H9 (cell line): ENCODE data around the gene PRR20G. TPM values are rescaled to one million over a fixed set of nuclear protein-coding genes. Genes with fewer than 3 reads are reported as not detected.

ENCODE experiments used
- DNase-seq: peaks from one replicate; pipeline ENCODE4 v3.0.0-alpha.2; 2017
- H2AFZ ChIP-seq: one replicate; pipeline ENCODE4 v1.6.1; 2013; ENCODE audit warnings: mild to moderate bottlenecking, low read length, control low read depth, moderate library complexity
- H2AK5ac ChIP-seq: 2 replicates; pipeline ENCODE4 v1.6.1; 2013; ENCODE audit warnings: low read length, control low read depth, mixed read lengths; ENCODE audit not compliant: insufficient read length
- H2BK120ac ChIP-seq: one replicate; pipeline ENCODE4 v1.6.1; 2013; ENCODE audit warnings: low read depth, mild to moderate bottlenecking, low read length, control low read depth, inconsistent platforms; ENCODE audit not compliant: poor library complexity, severe bottlenecking
- H2BK12ac ChIP-seq: 2 replicates; pipeline ENCODE4 v1.6.1; 2013; ENCODE audit warnings: low read length, control low read depth, mixed read lengths, low read depth; ENCODE audit not compliant: insufficient read length
- H2BK15ac ChIP-seq: 2 replicates; pipeline ENCODE4 v1.6.1; 2013; ENCODE audit warnings: low read depth, low read length, control low read depth
- H2BK20ac ChIP-seq: one replicate; pipeline ENCODE4 v1.6.1; 2013; ENCODE audit warnings: low read depth, mild to moderate bottlenecking, low read length, control low read depth, inconsistent platforms; ENCODE audit not compliant: poor library complexity, severe bottlenecking
- H2BK5ac ChIP-seq: 2 replicates; pipeline ENCODE4 v1.6.1; 2013; ENCODE audit warnings: low read length, control low read depth, mixed read lengths; ENCODE audit not compliant: insufficient read length
- H3K14ac ChIP-seq: 2 replicates; pipeline ENCODE4 v1.6.1; 2013; ENCODE audit warnings: low read length, control low read depth; ENCODE audit not compliant: insufficient read depth
- H3K18ac ChIP-seq: 2 replicates; pipeline ENCODE4 v1.6.1; 2013; ENCODE audit warnings: low read depth, mild to moderate bottlenecking, mixed read lengths, low read length, control low read depth; ENCODE audit not compliant: insufficient read length
- H3K23ac ChIP-seq: 2 replicates; pipeline ENCODE4 v1.6.1; 2013; ENCODE audit warnings: low read length, control low read depth, mixed read lengths, low read depth; ENCODE audit not compliant: insufficient read length
- H3K23me2 ChIP-seq: 2 replicates; pipeline ENCODE4 v1.6.1; 2013; ENCODE audit warnings: low read depth, mild to moderate bottlenecking, mixed read lengths, low read length, control low read depth; ENCODE audit not compliant: insufficient read length, poor library complexity, severe bottlenecking
- H3K27ac ChIP-seq: 2 replicates; pipeline ENCODE4 v1.5.1; 2013; ENCODE audit warnings: low read length, control low read depth, mixed read lengths, low read depth; ENCODE audit not compliant: insufficient read length
- H3K27me3 ChIP-seq: 2 replicates; pipeline ENCODE4 v1.6.1; 2013; ENCODE audit warnings: low read length, control low read depth, inconsistent platforms; ENCODE audit not compliant: insufficient read depth
- H3K4ac ChIP-seq: 2 replicates; pipeline ENCODE4 v1.6.1; 2013; ENCODE audit warnings: low read depth, mild to moderate bottlenecking, control low read depth, inconsistent platforms, low read length, moderate library complexity
- H3K4me1 ChIP-seq: 2 replicates; pipeline ENCODE4 v1.6.1; 2013; ENCODE audit warnings: low read length, control low read depth, inconsistent platforms; ENCODE audit not compliant: insufficient read depth
- H3K4me2 ChIP-seq: 2 replicates; pipeline ENCODE4 v1.6.1; 2013; ENCODE audit warnings: low read length, control low read depth, mixed read lengths; ENCODE audit not compliant: insufficient read length, insufficient read depth
- H3K56ac ChIP-seq: 2 replicates; pipeline ENCODE4 v1.6.1; 2013; ENCODE audit warnings: low read depth, mild to moderate bottlenecking, mixed read lengths, low read length, control low read depth; ENCODE audit not compliant: insufficient read length
- H3K79me1 ChIP-seq: 2 replicates; pipeline ENCODE4 v1.6.1; 2013; ENCODE audit warnings: low read depth, mild to moderate bottlenecking, moderate library complexity, low read length, control low read depth, inconsistent platforms; ENCODE audit not compliant: insufficient read depth, poor library complexity, severe bottlenecking
- H3K79me2 ChIP-seq: 2 replicates; pipeline ENCODE4 v1.6.1; 2013; ENCODE audit warnings: low read length, control low read depth, inconsistent platforms; ENCODE audit not compliant: insufficient read depth
- H3K9ac ChIP-seq: 2 replicates; pipeline ENCODE4 v1.6.1; 2013; ENCODE audit warnings: low read length, control low read depth, mixed read lengths; ENCODE audit not compliant: insufficient read length; ENCODE audit errors: extremely low read depth
- H3K9me3 ChIP-seq: one replicate; pipeline ENCODE4 v1.6.1; 2013; ENCODE audit warnings: low read depth, low read length, inconsistent platforms; ENCODE audit not compliant: control insufficient read depth
- H3T11ph ChIP-seq: one replicate; pipeline ENCODE4 v1.6.1; 2013; ENCODE audit warnings: mild to moderate bottlenecking, low read length, control low read depth, inconsistent platforms
- H4K20me1 ChIP-seq: one replicate; pipeline ENCODE4 v1.6.1; 2013; ENCODE audit not compliant: control insufficient read depth, insufficient read length, insufficient read depth
- H4K5ac ChIP-seq: 2 replicates; pipeline ENCODE4 v1.6.1; 2013; ENCODE audit warnings: low read depth, mild to moderate bottlenecking, mixed read lengths, low read length, control low read depth; ENCODE audit not compliant: insufficient read length
- H4K8ac ChIP-seq: replicated peaks from 2 replicates; pipeline ENCODE4 v1.6.1; 2013; ENCODE audit warnings: low read length, control low read depth, mixed read lengths, low read depth; ENCODE audit not compliant: insufficient read length
- H4K91ac ChIP-seq: 2 replicates; pipeline ENCODE4 v1.6.1; 2013; ENCODE audit warnings: low read depth, mild to moderate bottlenecking, moderate library complexity, mixed read lengths, low read length, control low read depth; ENCODE audit not compliant: insufficient read length
- H3K27ac Mint-ChIP-seq, 3 experiments: 2 replicates in 2 of 3; 3 replicates in 1 of 3; pipeline ENCODE4 v1.8.0; 2020 to 2021; ENCODE audit warnings: mixed read lengths in 3 of 3, mild to moderate bottlenecking in 1 of 3, moderate library complexity in 1 of 3
- H3K27me3 Mint-ChIP-seq: 2 replicates; pipeline ENCODE4 v1.8.0; 2021; ENCODE audit warnings: low read depth, mild to moderate bottlenecking, moderate library complexity, mixed read lengths
- H3K36me3 Mint-ChIP-seq, 3 experiments: 2 replicates in 2 of 3; 3 replicates in 1 of 3; pipeline ENCODE4 v1.8.0; 2020 to 2021; ENCODE audit warnings: low read depth in 3 of 3, mixed read lengths in 3 of 3; ENCODE audit not compliant: insufficient read depth in 1 of 3
- H3K4me1 Mint-ChIP-seq, 2 experiments: 2 replicates each; pipeline ENCODE4 v1.8.0; 2020; ENCODE audit warnings: mixed read lengths in 2 of 2
- H3K4me3 Mint-ChIP-seq, 2 experiments: 2 replicates in 1 of 2; 3 replicates in 1 of 2; pipeline ENCODE4 v1.8.0; 2020 to 2021; ENCODE audit warnings: mild to moderate bottlenecking in 2 of 2, mixed read lengths in 2 of 2, moderate library complexity in 1 of 2
- H3K9me3 Mint-ChIP-seq, 2 experiments: 2 replicates in 1 of 2; 3 replicates in 1 of 2; pipeline ENCODE4 v1.8.0; 2020; ENCODE audit warnings: mild to moderate bottlenecking in 2 of 2, mixed read lengths in 2 of 2, moderate library complexity in 1 of 2
- WGBS: extraction: QIAGEN DNeasy Blood & Tissue Kit; methylation state at CpG from one replicate; pipeline ENCODE4 v1.1.7; 2013; ENCODE audit warnings: missing lambda C conversion rate, low lambda C conversion rate, mixed read lengths; ENCODE audit not compliant: insufficient read length; ENCODE audit errors: extremely low coverage; 5-methylcytosine and 5-hydroxymethylcytosine counted together
- total RNA-seq: library from RNA; stranded (reverse); gene quantifications from 2 replicates; pipeline ENCODE4 v1.2.1, GENCODE V29; 2021
- TF ChIP-seq, protein P1 (sequence below): fragments of 200-600 bp; sonication (generic); conservative IDR thresholded peaks from 3 replicates; pipeline ENCODE4 v1.8.0; 2021; ENCODE audit warnings: antibody characterized with exemption, mild to moderate bottlenecking

Gene PRR20G
- total RNA-seq, 1 experiment from 2014 or later: 0.35 TPM

GRCh38 chr3:127260826-127261555 lies 26.9 kb downstream of the PRR20G start:
- H3K9me3 ChIP-seq: no peaks in the 10 kb centered on the region
- no peaks in the 10 kb centered on the region for H3K4me1 ChIP-seq
- no peaks in the 10 kb centered on the region for H3K79me1 ChIP-seq
- H2BK20ac ChIP-seq: no peak overlapping the region
- H3K4me2 ChIP-seq: no peak overlapping the region
- no peak overlapping the region for H4K5ac ChIP-seq
- Mint-ChIP-seq H3K9me3 (peaks cover 0 to 4% of the 10 kb centered on the region in 2 experiments; a peak in 2 of 5 replicates), H3K36me3 (no peaks in the 10 kb centered on the region; a peak in 1 of 7 replicates), H3K27ac (no peak overlapping the region), H3K4me1 (peaks cover 0 to 4% of the 10 kb centered on the region in 2 experiments; a peak in 2 of 4 replicates), H3K4me3 (no peak overlapping the region), H3K27me3 (peaks cover 11% of the 10 kb centered on the region)
- no peak overlapping the region for H3K56ac ChIP-seq
- H4K20me1 ChIP-seq: no peaks in the 10 kb centered on the region
- H3K79me2 ChIP-seq: no peaks in the 10 kb centered on the region
- H3K9ac ChIP-seq: no peak overlapping the region
- no peak overlapping the region for H2AK5ac ChIP-seq
- no peak overlapping the region for H2BK15ac ChIP-seq
- no peak overlapping the region for H4K8ac ChIP-seq
- WGBS: no CpG with 5 or more reads among the region's 6 CpGs
- no peak overlapping the region for H2BK12ac ChIP-seq
- no peak overlapping the region for H3K23ac ChIP-seq
- no peak overlapping the region for H2BK5ac ChIP-seq
- H3K14ac ChIP-seq: no peak overlapping the region
- TF ChIP-seq, protein P1, sequence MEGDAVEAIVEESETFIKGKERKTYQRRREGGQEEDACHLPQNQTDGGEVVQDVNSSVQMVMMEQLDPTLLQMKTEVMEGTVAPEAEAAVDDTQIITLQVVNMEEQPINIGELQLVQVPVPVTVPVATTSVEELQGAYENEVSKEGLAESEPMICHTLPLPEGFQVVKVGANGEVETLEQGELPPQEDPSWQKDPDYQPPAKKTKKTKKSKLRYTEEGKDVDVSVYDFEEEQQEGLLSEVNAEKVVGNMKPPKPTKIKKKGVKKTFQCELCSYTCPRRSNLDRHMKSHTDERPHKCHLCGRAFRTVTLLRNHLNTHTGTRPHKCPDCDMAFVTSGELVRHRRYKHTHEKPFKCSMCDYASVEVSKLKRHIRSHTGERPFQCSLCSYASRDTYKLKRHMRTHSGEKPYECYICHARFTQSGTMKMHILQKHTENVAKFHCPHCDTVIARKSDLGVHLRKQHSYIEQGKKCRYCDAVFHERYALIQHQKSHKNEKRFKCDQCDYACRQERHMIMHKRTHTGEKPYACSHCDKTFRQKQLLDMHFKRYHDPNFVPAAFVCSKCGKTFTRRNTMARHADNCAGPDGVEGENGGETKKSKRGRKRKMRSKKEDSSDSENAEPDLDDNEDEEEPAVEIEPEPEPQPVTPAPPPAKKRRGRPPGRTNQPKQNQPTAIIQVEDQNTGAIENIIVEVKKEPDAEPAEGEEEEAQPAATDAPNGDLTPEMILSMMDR: no peak
- H3K27me3 ChIP-seq: no peaks in the 10 kb centered on the region
- H3K27ac ChIP-seq: no peak overlapping the region
- H3K23me2 ChIP-seq: no peaks in the 10 kb centered on the region
- no peak for DNase-seq
- no peak overlapping the region for H2AFZ ChIP-seq
- no peak overlapping the region for H3T11ph ChIP-seq
- H3K18ac ChIP-seq: no peak overlapping the region
- no peak overlapping the region for H3K4ac ChIP-seq
- no peak overlapping the region for H4K91ac ChIP-seq
- no peak overlapping the region for H2BK120ac ChIP-seq
